Esophagus squamous epithelium (tissue), 5 donors: ENCODE data around the gene DAZAP1. TPM values are rescaled to one million over a fixed set of nuclear protein-coding genes. Genes with fewer than 3 reads are reported as not detected.

Experiments used
- DNase-seq: peaks from one replicate; lab custom pipeline; 2025; lab: John Stamatoyannopoulos, UW
- H3K27ac ChIP-seq, 4 donors: fragments of 200-600 bp; sonication (generic); one replicate each; pipeline ENCODE4 v1.5.1; 2016 to 2019; ENCODE audit warnings: mild to moderate bottlenecking in 1 of 4
- H3K27me3 ChIP-seq, 4 donors: fragments of 200-600 bp; sonication (generic); 1 replicate in 3 of 4; 2 replicates in 1 of 4; pipeline versions ENCODE4 v1.5.1 to v1.6.0; 2017 to 2021; ENCODE audit warnings: antibody characterized with exemption in 1 of 4
- H3K36me3 ChIP-seq, 3 donors: fragments of 200-600 bp; sonication (generic); one replicate each; pipeline ENCODE4 v1.5.1; 2016 to 2019
- H3K4me1 ChIP-seq, 3 donors: fragments of 200-600 bp; sonication (generic); one replicate each; pipeline ENCODE4 v1.5.1; 2017 to 2019
- H3K4me3 ChIP-seq, 4 donors: fragments of 200-600 bp; sonication (generic); 1 replicate in 3 of 4; 2 replicates in 1 of 4; pipeline ENCODE4 v1.5.1; 2016 to 2019; ENCODE audit warnings: mild to moderate bottlenecking in 2 of 4, moderate library complexity in 1 of 4
- H3K9me3 ChIP-seq, 3 donors: fragments of 200-600 bp; sonication (generic); one replicate each; pipeline ENCODE4 v1.5.1; 2016 to 2019
- CTCF ChIP-seq, 6 experiments: fragments of 450-650 bp in 4 of 6; fragments of 200-600 bp in 2 of 6; sonication (generic) in 2 of 6; IDR thresholded peaks; one replicate each; pipeline ENCODE4 v1.5.1; 2016 to 2019; ENCODE audit warnings: antibody characterized with exemption in 6 of 6, mild to moderate bottlenecking in 4 of 6, moderate library complexity in 4 of 6
- POLR2A ChIP-seq, 4 donors: fragments of 450-650 bp; IDR thresholded peaks; one replicate each; pipeline ENCODE4 v1.6.1; 2017; ENCODE audit warnings: antibody characterized with exemption in 4 of 4, mild to moderate bottlenecking in 4 of 4, moderate library complexity in 3 of 4
- WGBS, 2 donors: methylation state at CpG; one replicate each; pipeline ENCODE4 v1.1.5; 2018; 5-methylcytosine and 5-hydroxymethylcytosine counted together
- intact Hi-C: fragments of 100-400 bp; cut with DNase I; formaldehyde crosslinking; loops from one replicate; pipeline ENCODE4 v1.15.0; 2022
- total RNA-seq, 4 donors: library from RNA; depleted of rRNA; stranded (reverse); fragments of >200 nt; gene quantifications; one replicate each; pipeline ENCODE4 v1.1.0, GENCODE V29; 2016
- donor health status: DM: yes; HTN: yes; CAD: no.

Gene DAZAP1
- total RNA-seq, 4 donors from 2014 or later: 60.2 to 76.0 (median 69.0) TPM

GRCh38 chr19:1362387-1363257 is 44.8 kb upstream of the DAZAP1 start:
- TF ChIP-seq POLR2A (IDR thresholded peaks at IDR 0.05) (no peak), CTCF (IDR thresholded peaks at IDR 0.05) (no peak)
- no peak overlapping the region for H3K4me3 ChIP-seq
- peaks cover 5 to 92% (median 12%) of the 10 kb centered on the region in 3 donors for H3K36me3 ChIP-seq
- peaks cover 19 to 34% (median 20%) of the 10 kb centered on the region in 3 donors for H3K4me1 ChIP-seq
- 88 to 90% methylated on average over 40 to 42 of the region's 42 CpGs for WGBS, 2 donors
- no peak for DNase-seq
- intact Hi-C loops: no loop called here
- no peaks in the 10 kb centered on the region for H3K27me3 ChIP-seq
- H3K27ac ChIP-seq: no peak overlapping the region
- H3K9me3 ChIP-seq: no peaks in the 10 kb centered on the region

DNA sequence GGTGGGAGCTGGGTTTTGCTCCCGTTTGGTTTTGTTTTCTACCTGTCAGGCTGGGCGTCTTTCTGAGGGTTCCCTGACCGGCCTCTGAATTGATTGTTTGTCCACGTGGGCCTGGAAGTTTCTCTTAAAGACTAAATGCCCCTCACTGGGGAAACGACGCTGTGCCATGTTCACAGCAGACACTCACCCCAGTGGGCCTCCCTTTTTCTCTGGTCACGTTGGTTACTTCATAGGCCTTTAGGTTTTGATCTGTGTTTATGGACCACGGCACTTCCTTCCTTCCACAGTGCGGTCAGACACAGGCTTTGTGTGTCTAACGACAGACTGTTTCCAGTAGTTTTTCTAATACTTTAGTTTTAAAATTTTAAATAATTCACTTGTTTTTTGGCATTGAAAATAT is 43.8 kb upstream of the DAZAP1 start:
- Histone ChIP-seq H3K27me3 (no peaks in the 10 kb centered on the region), H3K9me3 (no peaks in the 10 kb centered on the region), H3K4me1 (peaks cover 19 to 34% (median 20%) of the 10 kb centered on the region in 3 donors), H3K36me3 (peaks cover 5 to 92% (median 17%) of the 10 kb centered on the region in 3 donors), H3K27ac (peak overlapping the region in 1 of 4 donors; percentile 19), H3K4me3 (no peak overlapping the region)
- intact Hi-C loops: no loop called here
- DNase-seq: no peak
- WGBS, 2 donors: 74 to 75% methylated on average over 10 of the region's 10 CpGs
- TF ChIP-seq POLR2A (IDR thresholded peaks at IDR 0.05) (no peak), CTCF (IDR thresholded peaks at IDR 0.05) (no peak)

DNA sequence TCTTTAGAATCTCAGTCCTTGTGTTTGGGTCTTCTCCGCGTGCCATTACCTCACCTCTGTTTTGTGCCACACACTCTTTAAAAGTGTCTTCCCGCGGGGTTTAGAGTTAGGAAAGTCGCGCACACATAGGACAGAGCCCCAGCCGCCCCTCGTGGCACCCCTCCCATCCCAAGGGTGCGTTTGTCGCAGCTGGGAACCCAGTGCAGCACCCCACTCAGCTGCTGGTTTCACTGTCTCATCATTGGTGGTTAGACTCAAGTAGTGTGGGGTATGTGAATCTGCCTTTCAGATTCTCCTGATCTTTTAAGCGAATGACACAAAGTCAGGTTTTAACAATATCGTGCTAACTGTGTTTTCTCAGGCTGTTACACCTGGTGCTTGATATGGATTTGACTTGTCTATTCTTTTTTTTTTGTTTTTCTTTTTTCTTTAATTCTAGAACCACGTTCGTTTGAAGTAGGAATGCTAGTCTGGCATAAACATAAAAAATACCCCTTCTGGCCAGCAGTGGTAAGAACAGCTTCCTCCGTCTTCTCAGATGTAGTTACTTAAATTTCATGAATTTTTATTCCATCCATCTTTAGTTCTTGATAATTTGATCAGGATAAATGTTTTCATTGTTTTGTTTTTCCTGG is 43.2 kb upstream of the DAZAP1 start:
- Histone ChIP-seq H3K27ac (no peak overlapping the region), H3K36me3 (peaks cover 7 to 92% (median 17%) of the 10 kb centered on the region in 3 donors), H3K4me1 (peaks cover 19 to 34% (median 20%) of the 10 kb centered on the region in 3 donors), H3K4me3 (no peak overlapping the region), H3K27me3 (no peaks in the 10 kb centered on the region), H3K9me3 (no peaks in the 10 kb centered on the region)
- no peak for DNase-seq
- WGBS, 2 donors: 69 to 85% methylated on average over 13 to 15 of the region's 15 CpGs
- intact Hi-C loops: no loop called here
- TF ChIP-seq POLR2A (IDR thresholded peaks at IDR 0.05): no peak
- TF ChIP-seq CTCF (IDR thresholded peaks at IDR 0.05): peak in 1 of 6 experiments; percentile 24

- intact Hi-C loops: no loop called here
- 79 to 88% methylated on average over 26 to 33 of the region's 37 CpGs for WGBS, 2 donors
- H3K4me1 ChIP-seq: peaks cover 16 to 27% (median 17%) of the 10 kb centered on the region in 3 donors
Observed at GRCh38 chr19:1365319-1366269, 41.8 kb upstream of the DAZAP1 start.

More at GRCh38 chr19:1365319-1366269, 41.8 kb upstream of the DAZAP1 start:
- no peak for DNase-seq
- Histone ChIP-seq H3K4me3 (no peak overlapping the region), H3K9me3 (no peaks in the 10 kb centered on the region), H3K36me3 (peaks cover 21 to 92% (median 31%) of the 10 kb centered on the region in 3 donors), H3K27ac (peak overlapping the region in 1 of 4 donors; percentile 32), H3K27me3 (no peaks in the 10 kb centered on the region)
- TF ChIP-seq CTCF (IDR thresholded peaks at IDR 0.05) (no peak), POLR2A (IDR thresholded peaks at IDR 0.05) (no peak)
